ENCODE data around the gene RLF. TPM values are rescaled to one million over a fixed set of nuclear protein-coding genes. Genes with fewer than 3 reads are reported as not detected.

RLF gene
- total RNA-seq, 4 donors from 2014 or later, result 12.3 to 15.9 (median 15.0) TPM

DNA sequence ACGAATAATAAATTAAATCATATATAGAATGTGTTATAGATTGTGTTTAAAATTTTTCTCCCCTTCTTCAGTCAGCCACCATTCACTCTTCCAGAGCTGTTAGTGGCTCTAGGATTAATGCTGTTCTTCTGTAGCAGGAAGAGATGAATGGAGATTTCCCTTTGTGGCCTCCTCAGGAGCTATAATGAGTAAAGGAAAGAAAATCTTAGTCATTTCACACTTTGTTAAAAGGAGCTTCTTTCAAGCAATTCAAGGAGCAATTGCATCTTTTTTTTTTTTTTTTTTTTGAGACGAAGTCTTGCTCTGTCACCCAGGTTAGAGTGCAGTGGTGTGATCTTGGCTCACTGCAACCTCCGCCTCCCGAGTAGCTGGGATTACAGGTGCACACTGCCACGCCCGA lies 62.9 kb downstream of the RLF start:
- intact Hi-C loops (cut with DNase I; ENCODE audit: low total_unique reads), result no loop called here
- H3K36me3 ChIP-seq, result peaks cover 0 to 3% of the 10 kb centered on the region in 2 donors
- ATAC-seq, result no peak

DNA sequence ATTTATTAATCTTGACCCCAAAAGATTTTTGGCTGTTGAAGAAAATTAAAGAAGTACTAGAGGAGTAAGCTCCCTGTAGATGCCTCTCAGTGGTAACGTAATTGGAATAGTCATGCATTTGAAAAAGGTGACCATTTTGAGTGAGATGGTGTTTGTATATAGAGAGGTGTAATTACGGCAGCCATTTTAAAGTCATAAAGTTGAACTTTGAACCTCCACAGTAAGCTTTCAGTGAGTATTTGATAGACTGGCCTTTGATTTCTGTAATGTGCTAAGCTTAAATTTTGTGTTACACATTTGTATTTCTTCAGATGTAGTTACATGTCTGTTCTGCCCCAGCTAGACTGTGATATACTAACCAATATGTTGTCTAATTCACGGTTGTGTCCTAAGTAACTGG lies 65.0 kb downstream of the RLF start:
- Histone ChIP-seq H3K4me3 (no peak overlapping the region), H3K36me3 (peaks cover 0 to 7% of the 10 kb centered on the region in 2 donors), H3K27me3 (no peaks in the 10 kb centered on the region), H3K9me3 (no peaks in the 10 kb centered on the region), H3K27ac (no peak overlapping the region), H3K4me1 (peaks cover 0 to 9% of the 10 kb centered on the region in 2 donors)
- ATAC-seq (no peak), DNase-seq (no peak)
- TF ChIP-seq CTCF (IDR thresholded peaks at IDR 0.05 in 4 of 5, conservative IDR thresholded peaks at IDR 0.05 in 1 of 5) (no peak), POLR2A (IDR thresholded peaks at IDR 0.05) (no peak)
- in situ Hi-C loops (cut with MboI; ENCODE audit: low sequenced_read_pairs in 4 of 4), result no loop called here
- intact Hi-C loops (cut with DNase I; ENCODE audit: low total_unique reads), result no loop called here

More for the DNA sequence above, 62.9 kb downstream of the RLF start:
- H3K27me3 ChIP-seq, result no peaks in the 10 kb centered on the region
- H3K27ac ChIP-seq, result no peak overlapping the region
- no peak for TF ChIP-seq CTCF (IDR thresholded peaks at IDR 0.05 in 4 of 5, conservative IDR thresholded peaks at IDR 0.05 in 1 of 5)
- no peak for TF ChIP-seq POLR2A (IDR thresholded peaks at IDR 0.05)
- no peaks in the 10 kb centered on the region for H3K9me3 ChIP-seq
- in situ Hi-C loops (cut with MboI; ENCODE audit: low sequenced_read_pairs in 4 of 4), result no loop called here
- H3K4me1 ChIP-seq, result peaks cover 0 to 9% of the 10 kb centered on the region in 2 donors
- H3K4me3 ChIP-seq, result no peak overlapping the region
- no peak for DNase-seq

- H3K4me3 ChIP-seq, result no peak overlapping the region
- TF ChIP-seq CTCF (IDR thresholded peaks at IDR 0.05 in 4 of 5, conservative IDR thresholded peaks at IDR 0.05 in 1 of 5) (no peak), POLR2A (IDR thresholded peaks at IDR 0.05) (no peak)
- in situ Hi-C loops (cut with MboI; ENCODE audit: low sequenced_read_pairs in 4 of 4), result no loop called here
- H3K27ac ChIP-seq, result no peak overlapping the region
- no peaks in the 10 kb centered on the region for H3K27me3 ChIP-seq
- H3K9me3 ChIP-seq, result no peaks in the 10 kb centered on the region
- DNase-seq (no peak), ATAC-seq (no peak)
- intact Hi-C loops (cut with DNase I; ENCODE audit: low total_unique reads), result no loop called here
- no peaks in the 10 kb centered on the region for H3K4me1 ChIP-seq
- H3K36me3 ChIP-seq, result peaks cover 0 to 47% of the 10 kb centered on the region in 2 donors
Observed at GRCh38 chr1:40232444-40232843, 71.3 kb downstream of the RLF start.

- ATAC-seq, result no peak
- Histone ChIP-seq H3K36me3 (peaks cover 0 to 34% of the 10 kb centered on the region in 2 donors), H3K9me3 (no peaks in the 10 kb centered on the region), H3K27me3 (no peaks in the 10 kb centered on the region), H3K4me3 (no peak overlapping the region), H3K4me1 (no peaks in the 10 kb centered on the region), H3K27ac (no peak overlapping the region)
- TF ChIP-seq POLR2A (IDR thresholded peaks at IDR 0.05) (no peak), CTCF (IDR thresholded peaks at IDR 0.05 in 4 of 5, conservative IDR thresholded peaks at IDR 0.05 in 1 of 5) (no peak)
- DNase-seq, result no peak
- intact Hi-C loops (cut with DNase I; ENCODE audit: low total_unique reads), result no loop called here
- in situ Hi-C loops (cut with MboI; ENCODE audit: low sequenced_read_pairs in 4 of 4), result no loop called here
Observed at GRCh38 chr1:40239626-40240025, 78.4 kb downstream of the RLF start.

GRCh38 chr1:40240390-40240789 lies 79.2 kb downstream of the RLF start:
- Histone ChIP-seq H3K27ac (no peak overlapping the region), H3K4me1 (no peaks in the 10 kb centered on the region), H3K27me3 (no peaks in the 10 kb centered on the region), H3K36me3 (peaks cover 0 to 34% of the 10 kb centered on the region in 2 donors), H3K4me3 (no peak overlapping the region), H3K9me3 (no peaks in the 10 kb centered on the region)
- no peak for ATAC-seq
- no peak for DNase-seq
- in situ Hi-C loops (cut with MboI; ENCODE audit: low sequenced_read_pairs in 4 of 4) (no loop called here), intact Hi-C loops (cut with DNase I; ENCODE audit: low total_unique reads) (no loop called here)
- TF ChIP-seq POLR2A (IDR thresholded peaks at IDR 0.05) (no peak), CTCF (IDR thresholded peaks at IDR 0.05 in 4 of 5, conservative IDR thresholded peaks at IDR 0.05 in 1 of 5) (no peak)
